ENCODE measurements around the gene TSC22D2. TPM values are rescaled to one million over a fixed set of nuclear protein-coding genes. Genes with fewer than 3 reads are reported as not detected.

The TSC22D2 gene
- total RNA-seq, 4 donors from 2014 or later = 13.0 to 60.4 (median 16.7) TPM

- no peak for DNase-seq (ENCODE audit: low spot score in 2 of 2)
- intact Hi-C loops (cut with DNase I; ENCODE audit: low total_unique reads) = no loop called here
- no peak overlapping the region for H3K4me3 ChIP-seq (ENCODE audit: low read depth, poor library complexity, severe bottlenecking)
- WGBS, 2 donors = 97 to 98% methylated on average over 6 of the region's 6 CpGs
- TF ChIP-seq CTCF (IDR thresholded peaks at IDR 0.05) = no peak
- TF ChIP-seq POLR2A (IDR thresholded peaks at IDR 0.05) = no peak
These were observed 29.8 kb upstream of the TSC22D2 start for GRCh38 chr3:150378301-150378748.

- DNase-seq (ENCODE audit: low spot score in 2 of 2) = no peak
- TF ChIP-seq POLR2A (IDR thresholded peaks at IDR 0.05) (no peak), CTCF (IDR thresholded peaks at IDR 0.05) (no peak)
- no peak overlapping the region for H3K4me3 ChIP-seq (ENCODE audit: low read depth, poor library complexity, severe bottlenecking)
- 94 to 100% methylated on average over 1 of the region's 1 CpG for WGBS, 2 donors
- intact Hi-C loops (cut with DNase I; ENCODE audit: low total_unique reads) = no loop called here
These were observed 28.6 kb upstream of the TSC22D2 start for GRCh38 chr3:150379469-150379868.

GRCh38 chr3:150384296-150385212 lies 23.5 kb upstream of the TSC22D2 start:
- intact Hi-C loops (cut with DNase I; ENCODE audit: low total_unique reads) = no loop called here
- DNase-seq (ENCODE audit: low spot score in 2 of 2) = peak in 1 of 2 donors; percentile 39
- no peak overlapping the region for H3K4me3 ChIP-seq (ENCODE audit: low read depth, poor library complexity, severe bottlenecking)
- 71 to 72% methylated on average over 17 of the region's 17 CpGs for WGBS, 2 donors
- TF ChIP-seq POLR2A (IDR thresholded peaks at IDR 0.05) (no peak), CTCF (IDR thresholded peaks at IDR 0.05) (no peak)

GRCh38 chr3:150385296-150386242 lies 22.5 kb upstream of the TSC22D2 start:
- 76 to 81% methylated on average over 6 of the region's 6 CpGs for WGBS, 2 donors
- TF ChIP-seq CTCF (IDR thresholded peaks at IDR 0.05) (no peak), POLR2A (IDR thresholded peaks at IDR 0.05) (no peak)
- no peak for DNase-seq (ENCODE audit: low spot score in 2 of 2)
- intact Hi-C loops (cut with DNase I; ENCODE audit: low total_unique reads) = no loop called here
- no peak overlapping the region for H3K4me3 ChIP-seq (ENCODE audit: low read depth, poor library complexity, severe bottlenecking)

GRCh38 chr3:150388498-150389418 lies 19.3 kb upstream of the TSC22D2 start:
- intact Hi-C loops (cut with DNase I; ENCODE audit: low total_unique reads) = no loop called here
- no peak overlapping the region for H3K4me3 ChIP-seq (ENCODE audit: low read depth, poor library complexity, severe bottlenecking)
- TF ChIP-seq POLR2A (IDR thresholded peaks at IDR 0.05) (no peak), CTCF (IDR thresholded peaks at IDR 0.05) (no peak)
- 71 to 76% methylated on average over 5 of the region's 5 CpGs for WGBS, 2 donors
- DNase-seq (ENCODE audit: low spot score in 2 of 2) = no peak
